Heart left ventricle (tissue), 16 donors: Measurements from ENCODE around the gene SERPINF2. TPM values are rescaled to one million over a fixed set of nuclear protein-coding genes. Genes with fewer than 3 reads are reported as not detected.

ENCODE experiments used
- ATAC-seq, 4 donors: fragments of 200-7000 bp; cut with Tn5 transposase; one replicate each; pipeline ENCODE4 v1.9.1; 2020 to 2022; ENCODE audit warnings: moderate library complexity in 4 of 4, mild to moderate bottlenecking in 3 of 4, moderate number of reproducible peaks in 1 of 4
- DNase-seq, 5 donors: peaks; one replicate each; pipeline ENCODE4 v3.0.0-alpha.2; 2020
- H3K27ac ChIP-seq, 12 donors: fragments of 200-600 bp; sonication (generic) in 4 of 12; one replicate each; pipeline versions ENCODE4 v1.5.0 to v1.8.0; 2016 to 2022; ENCODE audit warnings: mild to moderate bottlenecking in 2 of 12
- H3K27me3 ChIP-seq, 9 donors: fragments of 200-600 bp; sonication (generic) in 2 of 9; one replicate each; pipeline versions ENCODE4 v1.5.1 to v1.8.0; 2016 to 2022; ENCODE audit warnings: mild to moderate bottlenecking in 3 of 9
- H3K36me3 ChIP-seq, 9 donors: fragments of 200-600 bp; sonication (generic) in 2 of 9; one replicate each; pipeline versions ENCODE4 v1.5.0 to v1.8.0; 2018 to 2022; ENCODE audit warnings: mild to moderate bottlenecking in 2 of 9
- H3K4me1 ChIP-seq, 12 donors: fragments of 200-600 bp; sonication (generic) in 4 of 12; one replicate each; pipeline versions ENCODE4 v1.5.0 to v1.8.0; 2016 to 2022; ENCODE audit warnings: mild to moderate bottlenecking in 3 of 12
- H3K4me3 ChIP-seq, 12 donors: fragments of 200-600 bp; sonication (generic) in 4 of 12; one replicate each; pipeline versions ENCODE4 v1.5.0 to v1.8.0; 2017 to 2022; ENCODE audit warnings: mild to moderate bottlenecking in 9 of 12, moderate library complexity in 4 of 12
- H3K9me3 ChIP-seq, 12 donors: fragments of 200-600 bp; sonication (generic) in 4 of 12; one replicate each; pipeline versions ENCODE4 v1.5.0 to v1.8.0; 2016 to 2022; ENCODE audit warnings: mild to moderate bottlenecking in 1 of 12
- CTCF ChIP-seq, 12 donors: fragments of 200-600 bp; sonication (generic) in 4 of 12; IDR thresholded peaks; one replicate each; pipeline versions ENCODE4 v1.5.0 to v1.8.0; 2018 to 2022; ENCODE audit warnings: antibody characterized with exemption in 12 of 12, mild to moderate bottlenecking in 5 of 12
- POLR2A ChIP-seq, 2 donors: fragments of 450-650 bp; IDR thresholded peaks; one replicate each; pipeline ENCODE4 v1.6.1; 2017; ENCODE audit warnings: antibody characterized with exemption in 2 of 2, mild to moderate bottlenecking in 2 of 2, moderate library complexity in 2 of 2
- WGBS, 4 donors: extraction: QIAGEN DNeasy Blood & Tissue Kit in 2 of 4; methylation state at CpG; one replicate each; pipeline versions ENCODE4 v1.1.5 to v1.1.7; 2013 to 2018; 5-methylcytosine and 5-hydroxymethylcytosine counted together
- intact Hi-C, 10 donors: fragments of 100-400 bp; cut with DNase I; formaldehyde crosslinking; loops; one replicate each; pipeline versions ENCODE4 v1.11.1 to v1.14.2; 2022
- polyA plus RNA-seq, 2 donors: library from polyadenylated mRNA; stranded (reverse); fragments of 200-250 nt; gene quantifications; one replicate each; pipeline ENCODE4 v1.2.3, GENCODE V29; 2013
- total RNA-seq, 9 donors: library from RNA; depleted of rRNA in 2 of 9; stranded (reverse); fragments of >200 nt in 2 of 9; fragmentation: NEBNext Ultra II Directional in 3 of 9; extraction: Animal tissue kit (Norgen Biotek cat#: 25700) in 3 of 9; gene quantifications; one replicate each; pipeline versions ENCODE4 v1.1.0 to v1.2.4, GENCODE V29; 2016 to 2023
- donor health status: ischemic (EF 13 %, LVEDD 7.1; RV severe dilation, severe dysfunction).
- donor health status: healthy with polysubstance abuse.
- donor health status: DM: no; HTN: yes; CAD: no.
- donor health status: DM: no; HTN: no; CAD: no.
- donor health status: ischemic (EF 25% LVEDD 6.9; RV normal size, moderate dysfunction).
- donor health status: ischemic (EF 25% LVEDD 5.7; RV mildly dilated, moderate dysfunction).
- donor health status: healthy.
- donor health status: DM: yes; HTN: yes; CAD: no.
- donor health status: ischemic (EF 35%, LVEDD 5.7; RV mildly dilated, moderate dysfunction).
- donor health status: nonischemic (EF 11% LVEDD 7.7; RV severe dilation, severe dysfunction).
- donor health status: DM: yes; HTN: yes; CAD: no.
- donor health status: PGD.
- donor health status: ischemic (EF 29% LVEDD 5.4; RV normal size, mild dysfunction).
- donor health status: nonischemic (EF 23%, LVEDD 6.1; RV moderate dilation, normal function).

The SERPINF2 gene
- total and polyA plus RNA-seq, 11 donors, result 0.25 to 1.8 (median 0.77) TPM; not detected in 1

- H3K4me3 ChIP-seq, result peak overlapping the region; percentile 57 to 98 (median 75)
- H3K27me3 ChIP-seq, result no peaks in the 10 kb centered on the region
- H3K4me1 ChIP-seq, result peaks cover 4 to 51% (median 39%) of the 10 kb centered on the region in 12 donors
- intact Hi-C loops, result loop anchor here in 1 of 10 donors (5.0 kb wide), 1 partner anchor 37 kb away; no protein-coding TSS in a partner anchor
- 7 to 21% (median 12%) methylated on average over 6 to 16 of the region's 16 CpGs for WGBS, 4 donors
- no peaks in the 10 kb centered on the region for H3K9me3 ChIP-seq
- H3K36me3 ChIP-seq, result peaks cover 0 to 37% (median 32%) of the 10 kb centered on the region in 9 donors
- peak in 1 of 4 donors; percentile 8 for ATAC-seq
- TF ChIP-seq CTCF (IDR thresholded peaks at IDR 0.05) (no peak), POLR2A (IDR thresholded peaks at IDR 0.05) (no peak)
- DNase-seq, result peak in 1 of 5 donors; percentile 35
- H3K27ac ChIP-seq, result peak overlapping the region in 10 of 12 donors; percentile 64 to 88 (median 81)
Observed at GRCh38 chr17:1709403-1709951, 33.2 kb upstream of the SERPINF2 start.

GRCh38 chr17:1709971-1710806, 32.5 kb upstream of the SERPINF2 start, which contains the start of gene TLCD2:
Gene TLCD2 (minus strand): TSS chr17:1710377. CDS start chr17:1710242, 135 bp downstream.
- ATAC-seq (peak in 3 of 4 donors; percentile 20 to 54 (median 50)), DNase-seq (peak; percentile 81 to 88 (median 84))
- Histone ChIP-seq H3K9me3 (no peaks in the 10 kb centered on the region), H3K27me3 (no peaks in the 10 kb centered on the region), H3K27ac (peak within 1 kb of the TSS; percentile 15 to 88 (median 80)), H3K4me3 (peak within 1 kb of the TSS; percentile 57 to 98 (median 75)), H3K36me3 (peaks cover 0 to 37% (median 32%) of the 10 kb centered on the region in 9 donors), H3K4me1 (peaks cover 4 to 55% (median 42%) of the 10 kb centered on the region in 12 donors)
- TF ChIP-seq POLR2A (IDR thresholded peaks at IDR 0.05), result peak in 1 of 2 donors; percentile 67
- no peak for TF ChIP-seq CTCF (IDR thresholded peaks at IDR 0.05)
- intact Hi-C loops, result loop anchor here in 6 of 10 donors (2.0 to 10.0 kb wide), 7 partner anchors 25 to 685 kb away; partner anchors contain the start of genes OVCA2 (in 1 of the 6) and PRPF8 (in 1 of the 6)
- WGBS, 4 donors, result 2 to 5% (median 3%) methylated on average over 19 to 83 of the region's 83 CpGs

DNA sequence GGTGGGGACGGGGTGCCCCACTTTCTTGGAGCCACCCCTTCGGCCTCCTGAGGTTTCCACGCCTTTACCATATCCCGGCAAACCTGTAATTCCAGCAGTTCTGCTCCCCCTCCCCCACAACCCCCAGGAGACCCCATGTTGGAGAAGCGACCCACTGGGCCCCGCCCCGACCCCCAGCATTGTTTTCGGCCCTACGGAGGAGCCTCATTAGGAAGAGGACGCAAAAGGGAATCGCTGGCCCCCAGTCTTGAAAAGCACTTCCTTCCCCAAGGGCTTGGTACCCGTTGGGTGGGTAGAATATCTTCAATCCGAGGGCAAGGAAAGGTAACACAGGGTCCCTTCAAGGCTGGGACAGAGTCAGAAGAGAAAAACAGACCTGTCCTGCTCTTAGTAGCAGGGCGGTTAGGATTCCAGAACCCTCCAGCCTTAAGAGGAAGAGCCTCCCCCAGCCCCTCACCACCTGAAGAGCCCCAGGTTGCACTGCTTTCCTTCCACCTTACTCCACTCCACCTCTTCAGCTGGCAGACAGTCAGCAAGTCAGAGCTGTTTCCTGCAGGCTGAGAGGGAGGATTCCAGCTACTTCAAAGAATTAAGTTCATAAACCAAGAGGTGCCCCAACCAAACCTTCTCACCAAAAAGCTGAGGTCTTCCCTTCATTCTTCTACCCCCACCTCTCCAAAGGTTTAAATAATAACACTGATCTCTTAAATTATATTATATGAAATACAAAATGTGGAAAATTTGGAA, 31.7 kb upstream of the SERPINF2 start:
- H3K27ac ChIP-seq, result peak overlapping the region; percentile 15 to 88 (median 80)
- whole genome bisulfite sequencing, 4 donors, result 34 to 42% (median 38%) methylated on average over 14 of the region's 14 CpGs
- peaks cover 0 to 37% (median 32%) of the 10 kb centered on the region in 9 donors for H3K36me3 ChIP-seq
- peak overlapping the region; percentile 57 to 98 (median 75) for H3K4me3 ChIP-seq
- TF ChIP-seq POLR2A (IDR thresholded peaks at IDR 0.05) (no peak), CTCF (IDR thresholded peaks at IDR 0.05) (no peak)
- intact Hi-C loops, result loop anchor here in 5 of 10 donors (2.0 to 10.0 kb wide), 7 partner anchors 26 to 684 kb away; partner anchors contain the start of genes OVCA2 (in 1 of the 5) and PRPF8 (in 1 of the 5)
- ATAC-seq, result no peak
- no peak for DNase-seq
- H3K27me3 ChIP-seq, result no peaks in the 10 kb centered on the region
- H3K4me1 ChIP-seq, result peaks cover 4 to 56% (median 42%) of the 10 kb centered on the region in 12 donors
- H3K9me3 ChIP-seq, result no peaks in the 10 kb centered on the region
